Brain microvascular endothelial cell (primary cell): ENCODE data around the gene HPS4.
A peak's percentile ranks its signal among the peaks of the same experiment; 100 is the strongest.

Source experiments
- DNase-seq: peaks from one replicate; pipeline ENCODE4 v3.0.0-alpha.2; 2020
- H3K27ac ChIP-seq: fragments of 250-450 bp; sonication (Bioruptor Pico); 2 replicates; pipeline ENCODE4 v1.5.1; 2020; ENCODE audit warnings: mild to moderate bottlenecking, moderate library complexity
- H3K27me3 ChIP-seq: fragments of 250-450 bp; sonication (Bioruptor Pico); replicated peaks from 2 replicates; pipeline ENCODE4 v1.5.1; 2020; ENCODE audit warnings: mild to moderate bottlenecking
- H3K36me3 ChIP-seq: fragments of 250-450 bp; sonication (Bioruptor Pico); replicated peaks from 2 replicates; pipeline ENCODE4 v1.5.1; 2020; ENCODE audit warnings: mild to moderate bottlenecking
- H3K4me3 ChIP-seq: 2 replicates; pipeline ENCODE4 v1.5.1; 2011; ENCODE audit warnings: low read depth, mild to moderate bottlenecking, control low read depth, low read length, moderate library complexity
- CTCF ChIP-seq: IDR thresholded peaks from 2 replicates; pipeline ENCODE4 v1.5.1; 2011; ENCODE audit warnings: low read depth, mild to moderate bottlenecking, moderate library complexity, low read length, control low read depth, inconsistent platforms; ENCODE audit errors: missing control alignments
- in situ Hi-C: cut with HindIII; loops from 2 replicates; pipeline ENCODE4 v1.10.0; 2017; ENCODE audit warnings: low sequenced_read_pairs, low pct_ligation_motif_present

The HPS4 gene

GRCh38 chr22:26471522-26471921, 12.1 kb downstream of the HPS4 start:
- H3K27me3 ChIP-seq: no peaks in the 10 kb centered on the region
- DNase-seq: peak; percentile 52
- peaks cover 14% of the 10 kb centered on the region for H3K36me3 ChIP-seq
- peak overlapping the region; percentile 55 for H3K27ac ChIP-seq
- in situ Hi-C loops: no loop called here
- no peak for TF ChIP-seq CTCF
- no peak overlapping the region for H3K4me3 ChIP-seq

GRCh38 chr22:26470807-26471206, 12.8 kb downstream of the HPS4 start:
- peak overlapping the region; percentile 55 for H3K27ac ChIP-seq

GRCh38 chr22:26466196-26466595, 17.4 kb downstream of the HPS4 start:
- H3K27ac ChIP-seq: no peak overlapping the region
- in situ Hi-C loops: no loop called here
- H3K27me3 ChIP-seq: no peaks in the 10 kb centered on the region
- TF ChIP-seq CTCF: no peak
- H3K4me3 ChIP-seq: no peak overlapping the region
- DNase-seq: no peak
- H3K36me3 ChIP-seq: peaks cover 30% of the 10 kb centered on the region

More at GRCh38 chr22:26470807-26471206, 12.8 kb downstream of the HPS4 start:
- in situ Hi-C loops: no loop called here
- Histone ChIP-seq H3K4me3 (no peak overlapping the region), H3K27me3 (no peaks in the 10 kb centered on the region), H3K36me3 (peaks cover 19% of the 10 kb centered on the region)
- no peak for DNase-seq
- TF ChIP-seq CTCF: no peak

GRCh38 chr22:26464312-26464711, 19.3 kb downstream of the HPS4 start:
- no peaks in the 10 kb centered on the region for H3K27me3 ChIP-seq
- H3K4me3 ChIP-seq: no peak overlapping the region
- no peak for TF ChIP-seq CTCF
- H3K27ac ChIP-seq: no peak overlapping the region
- no peak for DNase-seq
- peaks cover 22% of the 10 kb centered on the region for H3K36me3 ChIP-seq
- in situ Hi-C loops: no loop called here

GRCh38 chr22:26463688-26464087, 19.9 kb downstream of the HPS4 start:
- H3K27me3 ChIP-seq: no peaks in the 10 kb centered on the region
- no peak overlapping the region for H3K4me3 ChIP-seq
- DNase-seq: no peak
- H3K36me3 ChIP-seq: peaks cover 22% of the 10 kb centered on the region
- no peak overlapping the region for H3K27ac ChIP-seq
- in situ Hi-C loops: no loop called here
- no peak for TF ChIP-seq CTCF

- in situ Hi-C loops: no loop called here
- TF ChIP-seq CTCF: no peak
- DNase-seq: no peak
- Histone ChIP-seq H3K36me3 (peaks cover 23% of the 10 kb centered on the region), H3K27ac (no peak overlapping the region), H3K27me3 (no peaks in the 10 kb centered on the region), H3K4me3 (no peak overlapping the region)
Observed at GRCh38 chr22:26463101-26463661, 20.4 kb downstream of the HPS4 start.
